ENCODE data around the gene SPEM3. TPM values are rescaled to one million over a fixed set of nuclear protein-coding genes. Genes with fewer than 3 reads are reported as not detected.

Gene SPEM3
- total and polyA plus RNA-seq, 10 donors, result not detected

- intact Hi-C loops (cut with DNase I; ENCODE audit: low total_unique reads), result no loop called here
- H3K4me1 ChIP-seq, result peaks cover 43 to 95% (median 73%) of the 10 kb centered on the region in 6 donors
- peak overlapping the region; percentile 32 to 100 (median 86) for H3K27ac ChIP-seq
- no peaks in the 10 kb centered on the region for H3K9me3 ChIP-seq
- DNase-seq, result peak; percentile 74
- H3K36me3 ChIP-seq, result peaks cover 0 to 7% (median 0%) of the 10 kb centered on the region in 6 donors
- no peaks in the 10 kb centered on the region for H3K27me3 ChIP-seq (replicated peaks in 1 of 7)
- 64 to 75% (median 67%) methylated on average over 15 of the region's 15 CpGs for WGBS, 5 donors
- no peak for TF ChIP-seq CTCF (IDR thresholded peaks at IDR 0.05 in 8 of 11, conservative IDR thresholded peaks at IDR 0.05 in 3 of 11)
- peak in 2 of 3 donors; percentile 63 to 79 for TF ChIP-seq POLR2AphosphoS5 (IDR thresholded peaks at IDR 0.05)
- no peak for TF ChIP-seq POLR2A (IDR thresholded peaks at IDR 0.05)
- H3K4me3 ChIP-seq, result peak overlapping the region in 1 of 8 donors; percentile 94
These were observed 47.2 kb downstream of the SPEM3 start for GRCh38 chr17:7475764-7476422.

- H3K4me1 ChIP-seq, result peaks cover 40 to 95% (median 72%) of the 10 kb centered on the region in 6 donors
- intact Hi-C loops (cut with DNase I; ENCODE audit: low total_unique reads), result no loop called here
- TF ChIP-seq POLR2AphosphoS5 (IDR thresholded peaks at IDR 0.05) (no peak), CTCF (IDR thresholded peaks at IDR 0.05 in 8 of 11, conservative IDR thresholded peaks at IDR 0.05 in 3 of 11) (no peak)
These were observed 47.8 kb downstream of the SPEM3 start for GRCh38 chr17:7476494-7476893.

GRCh38 chr17:7476951-7477350 is 48.3 kb downstream of the SPEM3 start:
- TF ChIP-seq POLR2AphosphoS5 (IDR thresholded peaks at IDR 0.05), result no peak
- no peak for TF ChIP-seq CTCF (IDR thresholded peaks at IDR 0.05 in 8 of 11, conservative IDR thresholded peaks at IDR 0.05 in 3 of 11)
- TF ChIP-seq POLR2A (IDR thresholded peaks at IDR 0.05), result no peak
- DNase-seq, result no peak
- H3K9me3 ChIP-seq, result no peaks in the 10 kb centered on the region
- 76 to 97% (median 88%) methylated on average over 3 to 5 of the region's 5 CpGs for WGBS, 5 donors
- H3K36me3 ChIP-seq, result peaks cover 0 to 7% (median 0%) of the 10 kb centered on the region in 6 donors
- peak overlapping the region in 4 of 8 donors; percentile 72 to 94 (median 84) for H3K4me3 ChIP-seq
- H3K27me3 ChIP-seq (replicated peaks in 1 of 7), result no peaks in the 10 kb centered on the region
- peak overlapping the region in 7 of 8 donors; percentile 98 to 100 (median 99) for H3K27ac ChIP-seq
- intact Hi-C loops (cut with DNase I; ENCODE audit: low total_unique reads), result no loop called here
- peaks cover 35 to 95% (median 69%) of the 10 kb centered on the region in 6 donors for H3K4me1 ChIP-seq

More at GRCh38 chr17:7476494-7476893, 47.8 kb downstream of the SPEM3 start:
- Histone ChIP-seq H3K4me3 (peak overlapping the region in 2 of 8 donors; percentile 83 to 94), H3K27ac (peak overlapping the region; percentile 32 to 100 (median 86)), H3K36me3 (peaks cover 0 to 7% (median 0%) of the 10 kb centered on the region in 6 donors), H3K27me3 (replicated peaks in 1 of 7) (no peaks in the 10 kb centered on the region), H3K9me3 (no peaks in the 10 kb centered on the region)
- DNase-seq, result no peak
- WGBS, 5 donors, result 49 to 55% (median 51%) methylated on average over 3 of the region's 3 CpGs

Measured in spleen (tissue), 11 donors.